Chondrocyte (in vitro differentiated cells): ENCODE measurements around the gene C10orf88. TPM values are rescaled to one million over a fixed set of nuclear protein-coding genes. Genes with fewer than 3 reads are reported as not detected.
"Not testable (repeated sequence)": the region's sequence is repeated elsewhere in the genome, so short reads cannot be mapped to it uniquely, and the experiment has no call there.

Source experiments
- DNase-seq: peaks from one replicate; pipeline ENCODE4 v3.0.0; 2021; ENCODE audit warnings: mixed read lengths, low spot score
- H3K27ac Mint-ChIP-seq: one replicate; pipeline ENCODE4 v1.8.0; 2021; ENCODE audit warnings: mild to moderate bottlenecking, moderate library complexity, mixed read lengths; ENCODE audit not compliant: unreplicated experiment
- H3K27me3 Mint-ChIP-seq: 2 replicates; pipeline ENCODE4 v1.8.0; 2021; ENCODE audit warnings: low read depth, mixed read lengths
- H3K36me3 Mint-ChIP-seq: 2 replicates; pipeline ENCODE4 v1.8.0; 2021; ENCODE audit warnings: low read depth, mixed read lengths
- H3K4me1 Mint-ChIP-seq: 2 replicates; pipeline ENCODE4 v1.8.0; 2021; ENCODE audit warnings: low read depth, mild to moderate bottlenecking, mixed read lengths
- H3K4me3 Mint-ChIP-seq: one replicate; pipeline ENCODE4 v1.8.0; 2021; ENCODE audit warnings: mild to moderate bottlenecking, moderate library complexity, mixed read lengths; ENCODE audit not compliant: unreplicated experiment
- H3K9me3 Mint-ChIP-seq: 2 replicates; pipeline ENCODE4 v1.8.0; 2021; ENCODE audit warnings: low read depth, mixed read lengths
- total RNA-seq: library from RNA; stranded (reverse); gene quantifications from 3 replicates; pipeline ENCODE4 v1.2.1, GENCODE V29; 2021
- TF ChIP-seq, protein P1 (sequence below): fragments of 200-600 bp; sonication (generic); IDR thresholded peaks from 2 replicates; pipeline ENCODE4 v1.5.0; 2021; ENCODE audit warnings: antibody characterized with exemption, mild to moderate bottlenecking, moderate library complexity

The C10orf88 gene
- total RNA-seq, 1 donor from 2014 or later, result 12.5 TPM

DNA sequence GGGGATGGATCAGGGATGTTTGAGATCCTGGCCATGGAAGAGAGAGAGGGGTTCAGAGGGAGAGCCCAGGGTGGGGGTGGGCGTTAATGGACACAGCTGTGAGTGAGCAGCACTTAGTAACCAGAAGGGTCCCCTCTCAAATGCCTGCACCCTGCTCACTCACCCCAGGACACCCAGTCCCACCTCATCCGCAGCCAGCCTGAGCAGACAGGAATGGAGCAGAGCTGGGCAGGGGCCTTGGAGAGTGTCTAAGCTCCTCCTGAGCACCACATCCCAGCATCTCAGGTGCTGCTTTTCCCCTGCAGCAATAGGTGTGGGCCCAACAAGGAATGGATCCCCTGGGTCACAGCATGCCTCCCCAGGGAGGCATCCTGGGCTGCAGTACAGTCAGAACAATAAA is 38.3 kb downstream of the C10orf88 start:
- Mint-ChIP-seq H3K9me3 (peaks cover 19% of the 10 kb centered on the region), H3K4me1 (no peaks in the 10 kb centered on the region), H3K27me3 (peaks cover 1% of the 10 kb centered on the region), H3K27ac (no peak overlapping the region), H3K36me3 (peaks cover 6% of the 10 kb centered on the region), H3K4me3 (no peak overlapping the region)
- no peak for DNase-seq
- TF ChIP-seq, protein P1, sequence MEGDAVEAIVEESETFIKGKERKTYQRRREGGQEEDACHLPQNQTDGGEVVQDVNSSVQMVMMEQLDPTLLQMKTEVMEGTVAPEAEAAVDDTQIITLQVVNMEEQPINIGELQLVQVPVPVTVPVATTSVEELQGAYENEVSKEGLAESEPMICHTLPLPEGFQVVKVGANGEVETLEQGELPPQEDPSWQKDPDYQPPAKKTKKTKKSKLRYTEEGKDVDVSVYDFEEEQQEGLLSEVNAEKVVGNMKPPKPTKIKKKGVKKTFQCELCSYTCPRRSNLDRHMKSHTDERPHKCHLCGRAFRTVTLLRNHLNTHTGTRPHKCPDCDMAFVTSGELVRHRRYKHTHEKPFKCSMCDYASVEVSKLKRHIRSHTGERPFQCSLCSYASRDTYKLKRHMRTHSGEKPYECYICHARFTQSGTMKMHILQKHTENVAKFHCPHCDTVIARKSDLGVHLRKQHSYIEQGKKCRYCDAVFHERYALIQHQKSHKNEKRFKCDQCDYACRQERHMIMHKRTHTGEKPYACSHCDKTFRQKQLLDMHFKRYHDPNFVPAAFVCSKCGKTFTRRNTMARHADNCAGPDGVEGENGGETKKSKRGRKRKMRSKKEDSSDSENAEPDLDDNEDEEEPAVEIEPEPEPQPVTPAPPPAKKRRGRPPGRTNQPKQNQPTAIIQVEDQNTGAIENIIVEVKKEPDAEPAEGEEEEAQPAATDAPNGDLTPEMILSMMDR, result no peak

DNA sequence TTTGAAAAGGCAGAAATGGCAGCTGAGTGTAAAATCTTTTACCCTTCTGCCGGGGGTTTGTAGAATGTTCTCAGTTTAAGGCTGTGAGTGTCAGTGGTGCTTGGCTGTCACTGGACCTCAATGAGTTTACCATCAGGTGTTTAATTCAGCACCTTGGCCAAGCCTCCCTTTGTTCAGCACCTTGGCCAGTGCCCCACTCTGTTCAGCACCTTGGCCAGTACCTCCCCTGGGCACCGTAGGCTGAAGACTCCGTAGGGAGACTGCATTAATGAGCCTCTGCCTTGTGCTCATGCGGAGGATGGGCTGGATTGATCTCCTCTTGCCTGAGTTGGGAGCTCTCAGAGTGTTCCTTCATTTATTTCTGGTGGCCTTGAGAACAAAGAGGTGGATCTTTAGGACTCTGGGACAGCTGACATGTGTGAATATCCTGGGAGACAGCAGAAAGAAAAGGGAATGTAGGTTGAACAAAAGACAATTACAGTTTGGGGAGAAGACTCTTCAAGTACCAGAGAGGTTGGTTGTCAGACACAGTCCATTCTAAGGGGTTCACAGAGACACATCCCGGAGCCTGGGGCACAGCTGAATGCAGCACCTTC is 42.0 kb downstream of the C10orf88 start:
- Mint-ChIP-seq H3K36me3 (peaks cover 2% of the 10 kb centered on the region), H3K4me3 (no peak overlapping the region), H3K27me3 (peaks cover 5% of the 10 kb centered on the region), H3K27ac (no peak overlapping the region), H3K9me3 (peaks cover 9% of the 10 kb centered on the region), H3K4me1 (no peaks in the 10 kb centered on the region)
- TF ChIP-seq, protein P1, result no peak
- DNase-seq, result no peak

DNA sequence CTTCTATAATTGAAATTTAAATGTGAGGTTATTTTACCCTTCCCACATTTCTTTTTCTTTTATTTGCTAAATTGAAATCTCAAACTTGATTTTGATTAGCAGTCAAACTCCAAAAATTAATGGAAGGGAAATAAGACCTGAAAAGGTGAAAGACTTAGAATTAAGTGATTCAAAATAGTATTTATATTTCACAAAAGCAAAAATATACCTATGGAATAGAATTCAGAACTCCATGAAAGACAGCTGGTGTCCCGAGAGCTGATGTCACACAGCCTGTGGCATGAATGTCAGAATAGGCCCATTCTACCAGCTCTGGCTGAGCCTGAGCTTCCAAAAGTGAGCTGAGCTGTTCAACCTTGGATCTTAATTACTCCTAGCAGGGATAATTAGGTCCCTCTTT is 43.7 kb downstream of the C10orf88 start, which contains the start of gene FAM24A:
Gene FAM24A, plus strand, starts transcription at position 301 of the 400 bp plus-strand sequence. CDS start 1,025 bp downstream, outside the sequence.
- no peaks in the 10 kb centered on the region for H3K36me3 Mint-ChIP-seq
- TF ChIP-seq, protein P1, result no peak

DNA sequence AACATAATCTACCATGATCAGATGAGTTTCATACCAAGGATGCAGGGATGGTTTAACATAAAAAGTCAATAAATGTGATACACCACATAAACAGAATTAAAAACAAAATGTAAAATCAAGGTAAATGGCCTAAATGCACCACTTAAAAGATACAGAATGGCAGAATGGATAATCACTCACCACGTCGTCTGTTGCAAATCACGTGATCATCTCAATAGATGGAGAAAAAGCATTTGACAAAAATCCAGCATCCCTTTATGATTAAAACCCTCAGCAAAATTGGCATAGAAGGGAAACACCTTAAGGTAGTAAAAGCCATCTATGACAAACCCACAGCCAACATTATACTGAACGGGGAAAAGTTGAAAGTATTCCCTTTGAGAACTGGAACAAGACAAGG is 50.2 kb downstream of the C10orf88 start:
- not testable (repeated sequence) for H3K9me3 Mint-ChIP-seq, H3K36me3 Mint-ChIP-seq, H3K27ac Mint-ChIP-seq, DNase-seq, H3K27me3 Mint-ChIP-seq, H3K4me3 Mint-ChIP-seq, H3K4me1 Mint-ChIP-seq

More for the DNA sequence above, 43.7 kb downstream of the C10orf88 start, which contains the start of gene FAM24A:
- Mint-ChIP-seq H3K27ac (no peak within 1 kb of the TSS), H3K4me1 (no peaks in the 10 kb centered on the region), H3K9me3 (no peaks in the 10 kb centered on the region), H3K27me3 (peaks cover 3% of the 10 kb centered on the region), H3K4me3 (no peak within 1 kb of the TSS)
- DNase-seq, result no peak

DNA sequence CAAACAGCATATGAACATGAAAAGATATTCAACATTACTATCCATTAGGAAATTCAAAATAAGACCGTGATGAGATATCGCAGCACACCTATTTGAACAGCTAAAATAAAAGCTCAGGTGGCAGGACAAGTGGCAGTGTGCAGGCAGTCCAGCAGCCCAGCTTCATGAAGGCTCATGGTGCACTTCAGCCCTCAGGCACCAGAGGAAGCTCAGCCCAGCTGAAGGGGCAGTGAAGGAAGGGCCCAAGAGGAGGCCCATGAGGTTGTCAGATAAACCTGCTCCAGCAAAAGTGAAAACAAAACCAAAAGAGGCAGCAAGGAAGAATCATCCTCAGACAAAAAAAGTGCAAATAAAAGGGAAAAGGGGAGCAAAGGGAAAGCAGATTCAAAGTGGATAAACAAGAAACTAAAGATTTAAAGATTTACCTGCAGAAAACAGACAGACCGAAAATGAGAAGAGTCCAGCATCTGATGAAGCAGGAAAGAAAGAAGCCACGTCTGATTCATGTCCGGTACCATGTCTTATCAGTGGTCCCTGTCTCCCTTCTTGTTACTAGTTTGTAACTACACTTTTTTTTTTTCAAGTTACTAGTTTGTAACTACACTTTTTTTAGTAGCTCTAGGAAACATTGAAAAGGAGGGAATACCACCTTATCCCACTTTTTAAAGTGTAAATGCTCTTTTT is 59.6 kb downstream of the C10orf88 start:
- H3K27ac Mint-ChIP-seq, result no peak overlapping the region
- no peak overlapping the region for H3K4me3 Mint-ChIP-seq
- H3K36me3 Mint-ChIP-seq, result no peaks in the 10 kb centered on the region
- peaks cover 23% of the 10 kb centered on the region for H3K27me3 Mint-ChIP-seq
- no peak for DNase-seq
- H3K9me3 Mint-ChIP-seq, result peaks cover 3% of the 10 kb centered on the region
- no peaks in the 10 kb centered on the region for H3K4me1 Mint-ChIP-seq
- TF ChIP-seq, protein P1, result no peak
